ENCODE results near the gene NRARP. TPM values are rescaled to one million over a fixed set of nuclear protein-coding genes. Genes with fewer than 3 reads are reported as not detected.

NRARP gene
- total RNA-seq, 1 experiment from 2014 or later, result 51.5 TPM

DNA sequence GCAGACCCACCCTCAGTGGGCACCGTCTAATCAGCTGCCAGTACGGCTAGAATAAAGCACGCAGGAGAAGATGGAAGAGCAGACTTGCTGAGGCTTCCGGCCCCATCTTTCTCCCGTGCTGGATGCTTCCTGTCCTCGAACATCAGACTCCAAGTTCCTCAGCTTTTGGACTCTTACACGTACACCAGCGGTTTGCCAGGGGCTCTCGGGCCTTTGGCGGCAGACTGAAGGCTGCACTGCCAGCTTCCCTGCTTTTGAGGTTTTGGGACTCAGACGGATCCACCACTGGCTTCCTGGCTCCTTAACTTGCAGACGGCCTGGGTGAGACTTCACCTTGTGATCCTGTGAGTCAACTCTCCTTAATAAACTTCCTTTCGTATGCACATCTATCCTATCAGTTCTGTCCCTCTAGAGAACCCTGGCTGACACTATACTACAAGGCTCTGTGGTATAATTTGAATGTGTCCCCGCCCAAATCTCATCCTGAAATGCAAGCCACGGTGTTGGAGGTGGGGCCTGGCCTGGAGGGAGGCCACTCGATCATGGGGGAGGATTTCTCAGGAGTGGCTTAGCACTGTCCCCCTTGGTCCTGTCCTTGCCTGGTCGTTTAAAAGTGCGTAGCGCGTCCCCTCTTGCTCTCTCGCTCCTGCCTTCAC is 31.1 kb upstream of the NRARP start:
- peaks cover 7% of the 10 kb centered on the region; the same call in 1 of the 2 replicates for H3K27me3 Mint-ChIP-seq (ENCODE audit: low read depth)
- H3K4me3 Mint-ChIP-seq, result no peak overlapping the region
- TF ChIP-seq ZBTB21 (CRISPR knock-in tag; IDR thresholded peaks at IDR 0.05; ENCODE audit: borderline replicate concordance) (no peak), NFATC4 (CRISPR knock-in tag; IDR thresholded peaks at IDR 0.05) (no peak), SOX15 (CRISPR knock-in tag; IDR thresholded peaks at IDR 0.05) (no peak), ATF3 (CRISPR knock-in tag; conservative IDR thresholded peaks at IDR 0.05) (no peak), IRF2 (CRISPR knock-in tag; IDR thresholded peaks at IDR 0.05; ENCODE audit: borderline replicate concordance, low read depth) (no peak), AR (CRISPR knock-in tag; IDR thresholded peaks at IDR 0.05) (no peak)
- TF ChIP-seq, protein P1, sequence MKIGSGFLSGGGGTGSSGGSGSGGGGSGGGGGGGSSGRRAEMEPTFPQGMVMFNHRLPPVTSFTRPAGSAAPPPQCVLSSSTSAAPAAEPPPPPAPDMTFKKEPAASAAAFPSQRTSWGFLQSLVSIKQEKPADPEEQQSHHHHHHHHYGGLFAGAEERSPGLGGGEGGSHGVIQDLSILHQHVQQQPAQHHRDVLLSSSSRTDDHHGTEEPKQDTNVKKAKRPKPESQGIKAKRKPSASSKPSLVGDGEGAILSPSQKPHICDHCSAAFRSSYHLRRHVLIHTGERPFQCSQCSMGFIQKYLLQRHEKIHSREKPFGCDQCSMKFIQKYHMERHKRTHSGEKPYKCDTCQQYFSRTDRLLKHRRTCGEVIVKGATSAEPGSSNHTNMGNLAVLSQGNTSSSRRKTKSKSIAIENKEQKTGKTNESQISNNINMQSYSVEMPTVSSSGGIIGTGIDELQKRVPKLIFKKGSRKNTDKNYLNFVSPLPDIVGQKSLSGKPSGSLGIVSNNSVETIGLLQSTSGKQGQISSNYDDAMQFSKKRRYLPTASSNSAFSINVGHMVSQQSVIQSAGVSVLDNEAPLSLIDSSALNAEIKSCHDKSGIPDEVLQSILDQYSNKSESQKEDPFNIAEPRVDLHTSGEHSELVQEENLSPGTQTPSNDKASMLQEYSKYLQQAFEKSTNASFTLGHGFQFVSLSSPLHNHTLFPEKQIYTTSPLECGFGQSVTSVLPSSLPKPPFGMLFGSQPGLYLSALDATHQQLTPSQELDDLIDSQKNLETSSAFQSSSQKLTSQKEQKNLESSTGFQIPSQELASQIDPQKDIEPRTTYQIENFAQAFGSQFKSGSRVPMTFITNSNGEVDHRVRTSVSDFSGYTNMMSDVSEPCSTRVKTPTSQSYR (CRISPR knock-in tag; IDR thresholded peaks at IDR 0.05), result no peak
- H3K4me1 Mint-ChIP-seq, result no peaks in the 10 kb centered on the region
- ChIA-PET CTCF (no interaction called here), POLR2A (interaction anchor here (0.6 kb wide), 1 partner anchor 71 kb away, joined by 3 read pairs; no protein-coding TSS in a partner anchor)
- no peak for DNase-seq (ENCODE audit: low spot score)
- H3K27ac Mint-ChIP-seq, result no peak overlapping the region
- H3K36me3 Mint-ChIP-seq, result peaks cover 33% of the 10 kb centered on the region
- no peak for ATAC-seq
- peaks cover 62% of the 10 kb centered on the region for H3K9me3 Mint-ChIP-seq

- peaks cover 56% of the 10 kb centered on the region for H3K9me3 Mint-ChIP-seq
- ChIA-PET CTCF (no interaction called here), POLR2A (no interaction called here)
- H3K27me3 Mint-ChIP-seq (ENCODE audit: low read depth), result peaks cover 5% of the 10 kb centered on the region; the same call in 1 of the 2 replicates
- DNase-seq (ENCODE audit: low spot score), result no peak
- no peak overlapping the region for H3K4me3 Mint-ChIP-seq
- H3K27ac Mint-ChIP-seq, result no peak overlapping the region
- TF ChIP-seq FOXP1 (CRISPR knock-in tag; IDR thresholded peaks at IDR 0.05; ENCODE audit: borderline replicate concordance), result no peak
- TF ChIP-seq, protein P2, sequence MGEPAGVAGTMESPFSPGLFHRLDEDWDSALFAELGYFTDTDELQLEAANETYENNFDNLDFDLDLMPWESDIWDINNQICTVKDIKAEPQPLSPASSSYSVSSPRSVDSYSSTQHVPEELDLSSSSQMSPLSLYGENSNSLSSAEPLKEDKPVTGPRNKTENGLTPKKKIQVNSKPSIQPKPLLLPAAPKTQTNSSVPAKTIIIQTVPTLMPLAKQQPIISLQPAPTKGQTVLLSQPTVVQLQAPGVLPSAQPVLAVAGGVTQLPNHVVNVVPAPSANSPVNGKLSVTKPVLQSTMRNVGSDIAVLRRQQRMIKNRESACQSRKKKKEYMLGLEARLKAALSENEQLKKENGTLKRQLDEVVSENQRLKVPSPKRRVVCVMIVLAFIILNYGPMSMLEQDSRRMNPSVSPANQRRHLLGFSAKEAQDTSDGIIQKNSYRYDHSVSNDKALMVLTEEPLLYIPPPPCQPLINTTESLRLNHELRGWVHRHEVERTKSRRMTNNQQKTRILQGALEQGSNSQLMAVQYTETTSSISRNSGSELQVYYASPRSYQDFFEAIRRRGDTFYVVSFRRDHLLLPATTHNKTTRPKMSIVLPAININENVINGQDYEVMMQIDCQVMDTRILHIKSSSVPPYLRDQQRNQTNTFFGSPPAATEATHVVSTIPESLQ (CRISPR knock-in tag; IDR thresholded peaks at IDR 0.05), result no peak
- TF ChIP-seq, protein P3, sequence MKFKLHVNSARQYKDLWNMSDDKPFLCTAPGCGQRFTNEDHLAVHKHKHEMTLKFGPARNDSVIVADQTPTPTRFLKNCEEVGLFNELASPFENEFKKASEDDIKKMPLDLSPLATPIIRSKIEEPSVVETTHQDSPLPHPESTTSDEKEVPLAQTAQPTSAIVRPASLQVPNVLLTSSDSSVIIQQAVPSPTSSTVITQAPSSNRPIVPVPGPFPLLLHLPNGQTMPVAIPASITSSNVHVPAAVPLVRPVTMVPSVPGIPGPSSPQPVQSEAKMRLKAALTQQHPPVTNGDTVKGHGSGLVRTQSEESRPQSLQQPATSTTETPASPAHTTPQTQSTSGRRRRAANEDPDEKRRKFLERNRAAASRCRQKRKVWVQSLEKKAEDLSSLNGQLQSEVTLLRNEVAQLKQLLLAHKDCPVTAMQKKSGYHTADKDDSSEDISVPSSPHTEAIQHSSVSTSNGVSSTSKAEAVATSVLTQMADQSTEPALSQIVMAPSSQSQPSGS (CRISPR knock-in tag; IDR thresholded peaks at IDR 0.05; ENCODE audit: borderline replicate concordance, low read depth), result no peak
- TF ChIP-seq, protein P4, sequence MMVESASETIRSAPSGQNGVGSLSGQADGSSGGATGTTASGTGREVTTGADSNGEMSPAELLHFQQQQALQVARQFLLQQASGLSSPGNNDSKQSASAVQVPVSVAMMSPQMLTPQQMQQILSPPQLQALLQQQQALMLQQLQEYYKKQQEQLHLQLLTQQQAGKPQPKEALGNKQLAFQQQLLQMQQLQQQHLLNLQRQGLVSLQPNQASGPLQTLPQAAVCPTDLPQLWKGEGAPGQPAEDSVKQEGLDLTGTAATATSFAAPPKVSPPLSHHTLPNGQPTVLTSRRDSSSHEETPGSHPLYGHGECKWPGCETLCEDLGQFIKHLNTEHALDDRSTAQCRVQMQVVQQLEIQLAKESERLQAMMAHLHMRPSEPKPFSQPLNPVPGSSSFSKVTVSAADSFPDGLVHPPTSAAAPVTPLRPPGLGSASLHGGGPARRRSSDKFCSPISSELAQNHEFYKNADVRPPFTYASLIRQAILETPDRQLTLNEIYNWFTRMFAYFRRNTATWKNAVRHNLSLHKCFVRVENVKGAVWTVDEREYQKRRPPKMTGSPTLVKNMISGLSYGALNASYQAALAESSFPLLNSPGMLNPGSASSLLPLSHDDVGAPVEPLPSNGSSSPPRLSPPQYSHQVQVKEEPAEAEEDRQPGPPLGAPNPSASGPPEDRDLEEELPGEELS (CRISPR knock-in tag; IDR thresholded peaks at IDR 0.05), result no peak
- TF ChIP-seq, protein P5, sequence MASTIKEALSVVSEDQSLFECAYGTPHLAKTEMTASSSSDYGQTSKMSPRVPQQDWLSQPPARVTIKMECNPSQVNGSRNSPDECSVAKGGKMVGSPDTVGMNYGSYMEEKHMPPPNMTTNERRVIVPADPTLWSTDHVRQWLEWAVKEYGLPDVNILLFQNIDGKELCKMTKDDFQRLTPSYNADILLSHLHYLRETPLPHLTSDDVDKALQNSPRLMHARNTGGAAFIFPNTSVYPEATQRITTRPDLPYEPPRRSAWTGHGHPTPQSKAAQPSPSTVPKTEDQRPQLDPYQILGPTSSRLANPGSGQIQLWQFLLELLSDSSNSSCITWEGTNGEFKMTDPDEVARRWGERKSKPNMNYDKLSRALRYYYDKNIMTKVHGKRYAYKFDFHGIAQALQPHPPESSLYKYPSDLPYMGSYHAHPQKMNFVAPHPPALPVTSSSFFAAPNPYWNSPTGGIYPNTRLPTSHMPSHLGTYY (CRISPR knock-in tag; IDR thresholded peaks at IDR 0.05), result no peak
- no peak for TF ChIP-seq FOXJ3 (CRISPR knock-in tag; IDR thresholded peaks at IDR 0.05; ENCODE audit: borderline replicate concordance)
- TF ChIP-seq AR (CRISPR knock-in tag; IDR thresholded peaks at IDR 0.05), result no peak
- no peak for TF ChIP-seq ELF4 (CRISPR knock-in tag; IDR thresholded peaks at IDR 0.05; ENCODE audit: low read depth)
- no peak for ATAC-seq
- no peaks in the 10 kb centered on the region for H3K4me1 Mint-ChIP-seq
- H3K36me3 Mint-ChIP-seq, result peaks cover 29% of the 10 kb centered on the region
Measured at GRCh38 chr9:137331929-137332328, 29.9 kb upstream of the NRARP start.

Measured in WTC11 (cell line).